HL-60 (cell line): Measurements from ENCODE around the gene RBFOX2.

Source experiments
- CTCF ChIP-seq: IDR thresholded peaks from one replicate; pipeline ENCODE4 v1.5.1; 2011; ENCODE audit warnings: low read length, control low read depth, inconsistent platforms; ENCODE audit not compliant: insufficient read depth
- GABPA ChIP-seq: IDR thresholded peaks from 2 replicates; pipeline ENCODE4 v1.6.1; 2012; ENCODE audit warnings: low read depth
- POLR2AphosphoS5 ChIP-seq: IDR thresholded peaks from 2 replicates; pipeline ENCODE4 v1.6.1; 2012; ENCODE audit warnings: low read depth
- SPI1 ChIP-seq: IDR thresholded peaks from 2 replicates; pipeline ENCODE4 v1.6.1; 2012; ENCODE audit warnings: low read depth, mild to moderate bottlenecking, borderline replicate concordance
- TF ChIP-seq, protein P1 (sequence below): IDR thresholded peaks from 2 replicates; pipeline ENCODE4 v1.6.1; 2012; ENCODE audit warnings: low read depth; ENCODE audit not compliant: insufficient replicate concordance

DNA sequence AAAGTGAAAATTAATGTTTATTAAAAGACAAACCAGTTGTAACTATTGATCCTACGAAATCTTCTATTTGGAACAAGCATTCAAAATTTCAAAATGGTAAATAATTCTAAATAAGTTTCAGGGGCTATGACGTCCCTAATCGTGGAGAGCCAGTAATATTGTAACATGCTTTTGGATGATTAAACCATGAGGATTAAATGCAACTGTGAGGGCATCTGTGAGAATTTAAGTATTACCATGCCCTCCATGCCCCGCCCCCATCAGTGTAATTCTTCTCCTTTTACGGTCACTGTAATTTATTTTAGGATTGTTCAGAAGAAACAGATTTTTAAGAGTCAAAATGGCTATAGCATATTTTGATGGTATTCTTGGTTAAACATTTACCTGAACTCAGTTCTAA lies 177.8 kb downstream of the RBFOX2 start:
- TF ChIP-seq CTCF (no peak), SPI1 (no peak), POLR2AphosphoS5 (no peak), GABPA (no peak)
- TF ChIP-seq, protein P1, sequence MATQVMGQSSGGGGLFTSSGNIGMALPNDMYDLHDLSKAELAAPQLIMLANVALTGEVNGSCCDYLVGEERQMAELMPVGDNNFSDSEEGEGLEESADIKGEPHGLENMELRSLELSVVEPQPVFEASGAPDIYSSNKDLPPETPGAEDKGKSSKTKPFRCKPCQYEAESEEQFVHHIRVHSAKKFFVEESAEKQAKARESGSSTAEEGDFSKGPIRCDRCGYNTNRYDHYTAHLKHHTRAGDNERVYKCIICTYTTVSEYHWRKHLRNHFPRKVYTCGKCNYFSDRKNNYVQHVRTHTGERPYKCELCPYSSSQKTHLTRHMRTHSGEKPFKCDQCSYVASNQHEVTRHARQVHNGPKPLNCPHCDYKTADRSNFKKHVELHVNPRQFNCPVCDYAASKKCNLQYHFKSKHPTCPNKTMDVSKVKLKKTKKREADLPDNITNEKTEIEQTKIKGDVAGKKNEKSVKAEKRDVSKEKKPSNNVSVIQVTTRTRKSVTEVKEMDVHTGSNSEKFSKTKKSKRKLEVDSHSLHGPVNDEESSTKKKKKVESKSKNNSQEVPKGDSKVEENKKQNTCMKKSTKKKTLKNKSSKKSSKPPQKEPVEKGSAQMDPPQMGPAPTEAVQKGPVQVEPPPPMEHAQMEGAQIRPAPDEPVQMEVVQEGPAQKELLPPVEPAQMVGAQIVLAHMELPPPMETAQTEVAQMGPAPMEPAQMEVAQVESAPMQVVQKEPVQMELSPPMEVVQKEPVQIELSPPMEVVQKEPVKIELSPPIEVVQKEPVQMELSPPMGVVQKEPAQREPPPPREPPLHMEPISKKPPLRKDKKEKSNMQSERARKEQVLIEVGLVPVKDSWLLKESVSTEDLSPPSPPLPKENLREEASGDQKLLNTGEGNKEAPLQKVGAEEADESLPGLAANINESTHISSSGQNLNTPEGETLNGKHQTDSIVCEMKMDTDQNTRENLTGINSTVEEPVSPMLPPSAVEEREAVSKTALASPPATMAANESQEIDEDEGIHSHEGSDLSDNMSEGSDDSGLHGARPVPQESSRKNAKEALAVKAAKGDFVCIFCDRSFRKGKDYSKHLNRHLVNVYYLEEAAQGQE, result no peak
